ENCODE measurements around the gene ZNF367. TPM values are rescaled to one million over a fixed set of nuclear protein-coding genes. Genes with fewer than 3 reads are reported as not detected.

ZNF367 gene
- total RNA-seq, 1 donor from 2014 or later, result 7.2 TPM

DNA sequence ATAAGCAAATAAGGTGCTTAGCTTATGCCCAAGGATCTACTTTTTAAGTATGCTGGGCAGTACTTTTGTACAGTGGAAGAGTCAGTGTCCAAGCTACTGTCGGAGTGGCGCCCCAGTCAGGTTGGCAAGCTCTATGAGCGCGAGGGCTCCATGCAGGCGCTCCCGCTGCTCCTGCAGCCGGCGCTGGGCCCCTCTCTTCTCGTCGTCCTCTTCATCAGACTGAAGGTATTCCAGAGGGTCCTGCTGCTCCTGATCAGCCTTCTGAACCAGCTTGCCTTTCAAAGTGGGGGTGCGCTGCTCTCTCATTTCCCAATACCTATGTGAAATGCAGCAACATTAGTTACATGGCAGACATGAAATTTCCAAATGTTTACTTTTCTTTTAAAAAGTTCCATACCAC is 30.0 kb downstream of the ZNF367 start:
- H3K4me1 Mint-ChIP-seq (ENCODE audit: unreplicated experiment), result peaks cover 7% of the 10 kb centered on the region
- no peaks in the 10 kb centered on the region for H3K36me3 Mint-ChIP-seq
- H3K9me3 Mint-ChIP-seq, result no peaks in the 10 kb centered on the region
- TF ChIP-seq, protein P1, sequence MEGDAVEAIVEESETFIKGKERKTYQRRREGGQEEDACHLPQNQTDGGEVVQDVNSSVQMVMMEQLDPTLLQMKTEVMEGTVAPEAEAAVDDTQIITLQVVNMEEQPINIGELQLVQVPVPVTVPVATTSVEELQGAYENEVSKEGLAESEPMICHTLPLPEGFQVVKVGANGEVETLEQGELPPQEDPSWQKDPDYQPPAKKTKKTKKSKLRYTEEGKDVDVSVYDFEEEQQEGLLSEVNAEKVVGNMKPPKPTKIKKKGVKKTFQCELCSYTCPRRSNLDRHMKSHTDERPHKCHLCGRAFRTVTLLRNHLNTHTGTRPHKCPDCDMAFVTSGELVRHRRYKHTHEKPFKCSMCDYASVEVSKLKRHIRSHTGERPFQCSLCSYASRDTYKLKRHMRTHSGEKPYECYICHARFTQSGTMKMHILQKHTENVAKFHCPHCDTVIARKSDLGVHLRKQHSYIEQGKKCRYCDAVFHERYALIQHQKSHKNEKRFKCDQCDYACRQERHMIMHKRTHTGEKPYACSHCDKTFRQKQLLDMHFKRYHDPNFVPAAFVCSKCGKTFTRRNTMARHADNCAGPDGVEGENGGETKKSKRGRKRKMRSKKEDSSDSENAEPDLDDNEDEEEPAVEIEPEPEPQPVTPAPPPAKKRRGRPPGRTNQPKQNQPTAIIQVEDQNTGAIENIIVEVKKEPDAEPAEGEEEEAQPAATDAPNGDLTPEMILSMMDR (conservative IDR thresholded peaks at IDR 0.05), result no peak
- H3K4me3 Mint-ChIP-seq, result no peak overlapping the region
- no peak overlapping the region for H3K27ac Mint-ChIP-seq
- DNase-seq (ENCODE audit: extremely low spot score, unreplicated experiment), result no peak
- no peaks in the 10 kb centered on the region for H3K27me3 Mint-ChIP-seq

DNA sequence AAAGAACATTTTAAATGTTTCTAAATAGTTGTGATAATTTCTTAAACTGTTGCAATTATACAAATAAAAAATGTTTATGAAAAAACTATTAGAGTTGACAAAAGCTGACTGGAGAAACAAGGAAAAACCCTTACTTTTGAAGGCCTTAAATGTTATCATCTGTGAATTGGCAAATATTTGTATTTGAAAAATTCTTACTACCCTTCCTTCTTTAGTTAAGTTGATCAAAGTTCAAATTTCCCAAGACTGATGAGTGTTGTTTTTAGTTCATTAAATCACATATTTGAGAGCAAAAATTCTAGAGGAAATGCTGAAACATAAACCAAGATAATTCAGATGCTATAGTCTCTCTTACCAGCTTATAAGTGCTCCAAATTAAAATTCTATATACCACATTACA is 32.0 kb downstream of the ZNF367 start:
- Mint-ChIP-seq H3K9me3 (no peaks in the 10 kb centered on the region), H3K27ac (no peak overlapping the region), H3K27me3 (no peaks in the 10 kb centered on the region), H3K4me1 (ENCODE audit: unreplicated experiment) (peaks cover 14% of the 10 kb centered on the region), H3K4me3 (no peak overlapping the region), H3K36me3 (no peaks in the 10 kb centered on the region)
- TF ChIP-seq, protein P1 (conservative IDR thresholded peaks at IDR 0.05), result no peak
- no peak for DNase-seq (ENCODE audit: extremely low spot score, unreplicated experiment)

DNA sequence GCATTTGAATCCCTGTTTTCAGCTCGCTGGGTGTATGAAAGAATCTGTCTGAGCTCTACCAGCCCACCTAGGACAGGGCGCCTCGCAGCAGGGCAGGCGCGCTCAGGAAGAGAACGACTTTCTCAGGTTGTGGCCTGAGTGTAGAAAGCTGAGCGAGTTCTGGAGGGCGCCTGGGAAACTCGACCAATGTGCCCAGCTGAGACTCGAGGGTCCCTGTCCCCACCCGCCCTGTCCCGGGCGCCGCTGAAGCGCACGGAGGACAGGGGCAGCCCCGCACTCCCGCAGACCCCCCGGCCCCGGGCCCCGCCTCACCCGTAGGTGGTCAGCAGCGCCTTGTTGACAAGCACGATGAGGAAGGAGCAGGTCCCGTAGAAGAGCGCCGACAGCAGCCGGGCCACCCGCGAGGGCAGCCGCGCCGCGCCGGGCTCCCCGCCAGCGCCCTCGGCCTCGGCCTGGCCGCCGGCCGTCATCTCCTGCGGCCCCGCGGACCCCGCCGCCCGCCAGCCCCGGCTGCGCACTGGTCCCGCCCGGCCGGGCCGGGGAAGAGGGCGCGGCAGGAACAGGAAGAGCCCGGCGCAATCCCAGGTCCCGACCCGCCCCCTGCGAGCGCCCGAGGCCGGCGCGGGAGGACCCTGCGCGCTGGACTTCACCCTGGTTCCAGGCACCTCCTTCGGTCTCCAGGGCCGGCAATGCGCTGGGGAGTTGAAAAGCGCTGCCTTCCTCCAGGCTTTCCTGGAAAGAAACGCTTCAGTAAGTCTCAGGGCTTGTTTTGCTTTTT is 34.8 kb downstream of the ZNF367 start, which contains the start of gene SLC35D2:
SLC35D2 (minus strand) TSS at position 547 of the 778 bp plus-strand sequence; CDS start at position 470, 77 bp downstream.
- H3K27ac Mint-ChIP-seq, result peak within 1 kb of the TSS; percentile 81
- H3K9me3 Mint-ChIP-seq, result no peaks in the 10 kb centered on the region
- TF ChIP-seq, protein P1 (conservative IDR thresholded peaks at IDR 0.05), result no peak
- DNase-seq (ENCODE audit: extremely low spot score, unreplicated experiment), result no peak
- peaks cover 20% of the 10 kb centered on the region for H3K4me1 Mint-ChIP-seq (ENCODE audit: unreplicated experiment)
- H3K4me3 Mint-ChIP-seq, result peak within 1 kb of the TSS; percentile 92
- no peaks in the 10 kb centered on the region for H3K27me3 Mint-ChIP-seq
- H3K36me3 Mint-ChIP-seq, result peaks cover 4% of the 10 kb centered on the region

DNA sequence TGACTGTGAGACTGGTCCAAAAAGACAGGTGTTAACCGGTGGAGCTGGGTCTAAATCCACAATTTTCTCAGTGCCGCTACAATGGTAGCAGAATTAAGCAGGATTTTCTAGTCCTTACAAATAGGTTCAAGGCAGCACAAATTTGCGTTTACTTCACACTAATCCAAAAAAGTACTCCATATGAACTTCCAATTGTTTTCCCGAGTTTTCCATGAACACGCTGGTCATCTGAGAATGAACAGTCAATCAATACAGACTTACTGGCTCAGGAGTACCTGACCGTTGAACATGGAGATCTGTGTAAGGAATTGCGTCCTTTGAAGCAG is 35.4 kb downstream of the ZNF367 start:
- H3K27me3 Mint-ChIP-seq, result no peaks in the 10 kb centered on the region
- peak overlapping the region; percentile 92 for H3K4me3 Mint-ChIP-seq
- H3K27ac Mint-ChIP-seq, result peak overlapping the region; percentile 76
- peaks cover 4% of the 10 kb centered on the region for H3K36me3 Mint-ChIP-seq
- no peak for DNase-seq (ENCODE audit: extremely low spot score, unreplicated experiment)
- TF ChIP-seq, protein P1 (conservative IDR thresholded peaks at IDR 0.05), result no peak
- peaks cover 20% of the 10 kb centered on the region for H3K4me1 Mint-ChIP-seq (ENCODE audit: unreplicated experiment)
- H3K9me3 Mint-ChIP-seq, result no peaks in the 10 kb centered on the region

DNA sequence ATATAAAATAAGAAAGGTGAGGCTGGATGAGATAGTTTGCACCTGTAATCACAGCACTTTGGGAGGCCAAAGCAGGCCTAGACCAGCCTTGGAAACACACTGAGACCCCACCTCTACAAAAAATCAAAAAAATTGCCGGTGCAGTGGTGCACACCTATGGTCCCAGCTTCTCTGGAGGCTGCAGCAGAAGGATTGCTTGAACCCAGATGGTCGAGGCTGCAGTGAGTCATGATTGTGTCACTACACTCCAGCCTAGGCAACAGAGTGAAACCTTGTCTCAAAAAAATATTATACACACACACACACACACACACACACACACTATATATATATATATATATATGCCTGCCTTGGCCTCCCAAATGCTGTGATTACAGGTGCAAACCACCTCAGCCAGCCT is 36.0 kb downstream of the ZNF367 start:
- peaks cover 26% of the 10 kb centered on the region for H3K4me1 Mint-ChIP-seq (ENCODE audit: unreplicated experiment)
- peak overlapping the region; percentile 92 for H3K4me3 Mint-ChIP-seq
- no peak overlapping the region for H3K27ac Mint-ChIP-seq
- TF ChIP-seq, protein P1 (conservative IDR thresholded peaks at IDR 0.05), result no peak
- DNase-seq (ENCODE audit: extremely low spot score, unreplicated experiment), result no peak
- H3K9me3 Mint-ChIP-seq, result no peaks in the 10 kb centered on the region
- H3K36me3 Mint-ChIP-seq, result peaks cover 7% of the 10 kb centered on the region
- H3K27me3 Mint-ChIP-seq, result no peaks in the 10 kb centered on the region

Data from type B pancreatic cell (in vitro differentiated cells).